ENCODE results near the gene ORMDL3.
A peak's percentile ranks its signal among the peaks of the same experiment; 100 is the strongest.

Gene ORMDL3

DNA sequence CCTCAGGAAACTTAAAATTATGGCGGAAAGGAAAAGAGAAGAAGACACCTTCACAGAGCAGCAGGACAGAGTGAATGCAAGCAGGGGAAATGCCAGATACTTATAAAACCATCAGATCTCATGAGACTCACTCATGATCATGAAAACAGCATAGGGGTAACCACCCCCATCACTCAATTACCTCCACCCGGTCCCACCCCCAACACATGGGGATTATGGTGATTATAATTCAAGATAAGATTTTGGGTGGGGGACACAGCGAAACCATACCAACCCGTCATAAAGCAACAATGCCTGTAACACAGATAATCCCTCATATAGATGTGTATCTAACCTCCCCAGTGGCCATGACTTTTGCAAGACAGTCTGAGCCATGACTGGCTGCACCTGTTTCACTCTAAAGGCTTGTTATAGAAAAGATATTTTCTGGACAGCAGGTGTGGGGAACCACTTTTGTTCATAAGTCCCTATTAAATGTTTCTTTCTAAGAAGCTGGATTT lies 28.4 kb upstream of the ORMDL3 start:
- TF ChIP-seq, protein P1, sequence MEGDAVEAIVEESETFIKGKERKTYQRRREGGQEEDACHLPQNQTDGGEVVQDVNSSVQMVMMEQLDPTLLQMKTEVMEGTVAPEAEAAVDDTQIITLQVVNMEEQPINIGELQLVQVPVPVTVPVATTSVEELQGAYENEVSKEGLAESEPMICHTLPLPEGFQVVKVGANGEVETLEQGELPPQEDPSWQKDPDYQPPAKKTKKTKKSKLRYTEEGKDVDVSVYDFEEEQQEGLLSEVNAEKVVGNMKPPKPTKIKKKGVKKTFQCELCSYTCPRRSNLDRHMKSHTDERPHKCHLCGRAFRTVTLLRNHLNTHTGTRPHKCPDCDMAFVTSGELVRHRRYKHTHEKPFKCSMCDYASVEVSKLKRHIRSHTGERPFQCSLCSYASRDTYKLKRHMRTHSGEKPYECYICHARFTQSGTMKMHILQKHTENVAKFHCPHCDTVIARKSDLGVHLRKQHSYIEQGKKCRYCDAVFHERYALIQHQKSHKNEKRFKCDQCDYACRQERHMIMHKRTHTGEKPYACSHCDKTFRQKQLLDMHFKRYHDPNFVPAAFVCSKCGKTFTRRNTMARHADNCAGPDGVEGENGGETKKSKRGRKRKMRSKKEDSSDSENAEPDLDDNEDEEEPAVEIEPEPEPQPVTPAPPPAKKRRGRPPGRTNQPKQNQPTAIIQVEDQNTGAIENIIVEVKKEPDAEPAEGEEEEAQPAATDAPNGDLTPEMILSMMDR (IDR thresholded peaks at IDR 0.05; ENCODE audit: insufficient read depth, missing control alignments), result no peak
- FAIRE-seq (no peak), DNase-seq (ENCODE audit: insufficient read length, low spot score) (no peak)

DNA sequence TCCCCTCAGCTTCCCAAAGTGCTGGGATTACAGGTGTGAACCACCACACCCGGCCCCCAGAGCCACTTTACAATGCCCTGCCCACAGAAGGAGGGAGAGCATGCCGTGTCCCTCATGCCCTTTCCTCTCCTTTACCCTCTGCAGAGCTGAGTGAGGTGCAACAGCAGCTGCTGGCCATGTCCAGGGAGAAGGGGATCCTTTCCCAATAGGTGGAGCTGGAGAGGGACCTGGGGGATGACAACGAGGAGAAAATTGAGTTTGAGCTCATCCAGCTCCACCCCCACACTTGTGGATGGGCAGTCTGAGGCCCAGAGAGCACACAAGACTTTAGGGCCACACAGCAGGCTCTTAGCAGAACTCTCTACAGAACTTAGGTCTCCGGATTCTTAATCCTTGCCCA lies 27.5 kb upstream of the ORMDL3 start:
- TF ChIP-seq, protein P1 (IDR thresholded peaks at IDR 0.05; ENCODE audit: insufficient read depth, missing control alignments), result no peak
- no peak for FAIRE-seq
- no peak for DNase-seq (ENCODE audit: insufficient read length, low spot score)

DNA sequence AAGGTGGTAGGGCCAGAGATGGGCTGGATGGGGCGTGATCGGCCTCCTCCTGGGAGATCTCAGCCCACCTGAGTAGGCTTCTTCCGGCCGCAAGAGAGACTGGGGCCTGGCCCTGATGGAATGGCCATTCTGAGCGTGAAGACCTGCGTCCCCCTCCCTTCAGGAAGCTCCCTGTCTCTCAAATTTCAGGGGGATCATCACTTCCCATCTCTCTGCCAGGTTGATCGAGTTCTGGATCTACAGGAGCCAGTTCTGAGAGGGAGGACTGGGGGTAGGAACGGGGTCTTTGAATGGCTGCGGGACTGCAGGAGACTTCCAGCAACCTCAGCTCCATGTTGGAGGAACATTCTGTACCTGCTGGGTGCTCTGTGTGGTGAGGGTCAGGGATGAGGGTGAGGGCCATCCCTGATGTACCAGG lies 26.1 kb upstream of the ORMDL3 start:
- TF ChIP-seq, protein P1 (IDR thresholded peaks at IDR 0.05; ENCODE audit: insufficient read depth, missing control alignments), result no peak
- FAIRE-seq (no peak), DNase-seq (ENCODE audit: insufficient read length, low spot score) (no peak)

DNA sequence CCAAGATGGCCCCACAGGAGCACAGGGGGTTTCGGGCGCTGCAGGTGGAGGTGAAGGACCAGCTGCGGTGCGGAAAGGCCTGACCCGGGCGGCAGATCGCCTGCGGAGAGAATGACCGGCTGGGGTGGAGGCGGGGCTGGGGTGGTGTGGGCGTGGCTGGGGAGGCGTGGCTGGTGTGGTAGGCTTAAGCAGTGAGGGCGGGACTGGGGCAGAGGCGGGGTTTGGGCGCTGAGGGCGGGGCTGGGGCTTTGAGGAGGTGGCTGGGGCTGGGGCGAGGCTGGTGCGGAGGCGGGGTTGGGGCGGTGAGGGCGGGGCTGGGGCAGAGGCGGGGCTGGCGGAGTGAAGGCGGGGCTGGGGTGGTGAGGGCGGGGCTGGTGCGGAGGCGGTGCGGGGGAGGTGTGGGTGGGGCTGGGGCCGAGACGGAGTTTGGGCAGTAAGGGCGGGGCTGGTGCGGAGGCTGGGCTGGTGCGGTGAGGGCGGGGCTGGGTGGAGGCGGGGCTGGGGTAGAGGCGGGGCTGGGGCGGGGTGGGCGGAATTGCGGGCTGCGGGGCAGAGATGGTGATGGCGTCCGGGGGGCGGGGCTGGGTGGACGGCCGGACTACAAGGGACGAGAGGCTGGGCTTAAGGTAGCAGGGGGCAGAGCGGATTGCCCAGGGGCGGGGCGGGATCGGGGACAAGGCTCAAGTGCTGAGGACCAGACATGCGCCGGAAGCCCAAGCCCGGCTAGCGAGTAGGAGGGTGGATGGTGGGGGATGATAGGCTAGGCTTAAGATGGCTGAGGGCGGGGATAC lies 25.5 kb upstream of the ORMDL3 start:
- FAIRE-seq (no peak), DNase-seq (ENCODE audit: insufficient read length, low spot score) (peak; percentile 79)

DNA sequence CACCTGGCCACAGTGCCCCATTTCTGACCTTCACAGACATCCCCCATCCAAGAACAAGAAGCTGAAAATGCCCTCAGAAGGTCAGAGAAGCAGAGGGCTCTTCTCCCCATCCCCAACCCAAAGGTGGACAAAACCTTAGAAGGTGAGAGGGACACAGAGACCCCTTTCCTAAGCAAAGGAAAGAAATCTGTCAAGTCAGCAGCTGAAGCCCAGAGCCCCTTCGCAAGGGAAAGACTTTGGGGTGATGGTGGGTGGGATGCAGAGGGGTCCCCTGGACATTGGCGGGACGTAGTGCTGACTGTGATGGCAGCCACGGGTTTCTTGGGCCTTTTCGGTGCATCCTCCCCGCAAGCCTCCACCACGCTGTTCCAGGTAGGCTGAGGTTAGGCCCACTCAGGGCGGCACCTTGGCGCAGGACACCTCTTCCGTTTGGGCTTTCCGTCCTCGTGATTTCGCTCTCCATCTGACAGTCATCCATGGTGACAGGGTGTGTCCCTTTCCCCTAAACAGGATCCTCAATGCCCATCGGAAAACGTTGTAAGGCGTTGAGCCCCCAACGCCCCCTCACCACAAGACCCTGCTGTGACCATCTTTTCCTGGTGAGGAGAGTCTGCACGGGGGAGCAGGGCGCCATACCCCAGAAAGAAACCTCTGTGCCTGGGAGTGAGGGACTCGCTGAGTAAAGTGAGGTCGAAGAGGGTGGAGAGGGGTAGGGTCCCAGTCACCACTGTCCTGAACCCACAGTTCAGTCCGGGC lies 24.7 kb upstream of the ORMDL3 start:
- FAIRE-seq, result no peak
- TF ChIP-seq, protein P1 (IDR thresholded peaks at IDR 0.05; ENCODE audit: insufficient read depth, missing control alignments), result no peak
- DNase-seq (ENCODE audit: insufficient read length, low spot score), result no peak

More for the DNA sequence above, 25.5 kb upstream of the ORMDL3 start:
- TF ChIP-seq, protein P1 (IDR thresholded peaks at IDR 0.05; ENCODE audit: insufficient read depth, missing control alignments), result no peak

DNA sequence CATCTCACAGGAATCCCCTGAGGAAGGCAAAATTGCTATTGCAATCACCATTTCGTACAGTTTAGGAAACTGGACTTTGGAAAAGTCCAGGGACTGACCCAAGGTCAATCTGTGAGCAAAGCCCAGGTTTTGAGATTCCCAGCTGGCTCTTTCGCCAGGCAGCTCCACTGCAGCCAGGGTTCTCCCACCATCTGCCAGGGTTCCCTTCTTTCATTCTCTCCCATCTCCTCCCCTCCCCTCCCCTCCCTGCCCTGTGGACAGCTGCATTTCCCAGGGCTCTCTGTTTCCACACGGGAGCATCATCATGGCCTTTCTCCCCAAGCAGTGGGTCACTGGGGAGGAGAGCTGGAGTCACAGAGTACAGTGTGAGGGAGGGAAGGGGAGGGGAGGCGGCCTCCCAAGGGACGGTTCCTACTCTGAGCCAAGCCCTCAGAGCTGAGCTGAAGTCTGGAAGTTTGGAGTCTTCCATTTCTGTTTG lies 23.5 kb upstream of the ORMDL3 start:
- FAIRE-seq, result no peak
- no peak for DNase-seq (ENCODE audit: insufficient read length, low spot score)

More for the DNA sequence above, 23.5 kb upstream of the ORMDL3 start:
- TF ChIP-seq, protein P1 (IDR thresholded peaks at IDR 0.05; ENCODE audit: insufficient read depth, missing control alignments), result no peak

All from D721Med (cell line).